GM08714 (cell line): ENCODE results near the gene ANKS1B.

Experiments used
- H3K4me3 ChIP-seq: fragments of 200-500 bp; sonication (Bioruptor generic); 2 replicates; pipeline ENCODE4 v1.5.1; 2014; ENCODE audit warnings: mild to moderate bottlenecking, low read length, inconsistent platforms
- ZNF274 ChIP-seq: IDR thresholded peaks from 2 replicates; pipeline ENCODE4 v1.6.1; 2012; ENCODE audit warnings: mild to moderate bottlenecking, low read depth, low read length

The ANKS1B gene

DNA sequence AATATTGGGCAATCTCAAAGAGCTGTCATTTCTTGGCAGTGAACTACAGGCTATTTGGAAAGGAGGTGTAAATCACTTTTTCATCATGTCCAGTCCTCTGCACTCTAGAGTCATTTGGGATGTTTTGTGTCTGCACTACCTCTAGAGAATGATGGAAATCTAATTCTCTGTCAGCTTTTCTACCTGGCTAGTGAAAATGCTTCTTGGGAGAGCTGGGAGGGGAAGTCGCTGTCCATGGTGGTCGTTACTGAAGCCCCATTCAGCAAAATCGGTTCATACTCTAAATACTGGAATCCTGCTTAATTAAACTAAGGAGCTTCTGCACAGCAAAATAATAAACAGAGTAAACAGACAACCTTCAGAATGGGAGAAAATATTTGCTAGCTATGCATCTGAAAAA lies 1087.8 kb downstream of the ANKS1B start:
- H3K4me3 ChIP-seq: no peak overlapping the region
- no peak for TF ChIP-seq ZNF274

DNA sequence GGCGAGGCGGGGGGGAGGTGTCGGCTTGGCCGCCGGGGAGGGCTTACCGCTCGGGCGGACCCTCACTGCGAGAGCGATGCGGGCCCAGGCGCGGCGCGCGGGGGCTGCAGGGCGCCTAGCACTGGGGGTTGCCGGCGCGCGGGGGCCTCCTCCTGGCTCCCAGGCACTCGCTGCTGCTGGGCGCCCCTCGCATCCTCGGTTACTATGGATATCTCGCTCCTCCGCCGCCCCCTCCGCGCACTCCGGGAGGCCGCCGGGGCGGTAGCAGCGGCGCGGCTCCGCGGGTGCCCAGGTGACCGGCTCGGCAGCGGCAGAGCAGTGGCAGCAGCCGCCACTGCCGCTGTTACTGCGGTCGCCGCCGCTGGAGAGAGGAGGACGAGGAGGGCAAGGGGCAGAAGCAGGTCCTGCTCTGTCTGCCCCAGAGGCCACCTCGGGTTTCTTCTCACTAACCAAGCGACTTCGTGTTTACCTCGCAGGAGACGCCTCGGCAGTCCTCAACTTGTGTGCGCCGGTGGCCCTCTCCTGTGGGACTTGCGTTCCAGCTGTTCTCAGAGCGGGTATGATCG lies 1089.6 kb downstream of the ANKS1B start:
- TF ChIP-seq ZNF274: no peak
- H3K4me3 ChIP-seq: no peak overlapping the region

DNA sequence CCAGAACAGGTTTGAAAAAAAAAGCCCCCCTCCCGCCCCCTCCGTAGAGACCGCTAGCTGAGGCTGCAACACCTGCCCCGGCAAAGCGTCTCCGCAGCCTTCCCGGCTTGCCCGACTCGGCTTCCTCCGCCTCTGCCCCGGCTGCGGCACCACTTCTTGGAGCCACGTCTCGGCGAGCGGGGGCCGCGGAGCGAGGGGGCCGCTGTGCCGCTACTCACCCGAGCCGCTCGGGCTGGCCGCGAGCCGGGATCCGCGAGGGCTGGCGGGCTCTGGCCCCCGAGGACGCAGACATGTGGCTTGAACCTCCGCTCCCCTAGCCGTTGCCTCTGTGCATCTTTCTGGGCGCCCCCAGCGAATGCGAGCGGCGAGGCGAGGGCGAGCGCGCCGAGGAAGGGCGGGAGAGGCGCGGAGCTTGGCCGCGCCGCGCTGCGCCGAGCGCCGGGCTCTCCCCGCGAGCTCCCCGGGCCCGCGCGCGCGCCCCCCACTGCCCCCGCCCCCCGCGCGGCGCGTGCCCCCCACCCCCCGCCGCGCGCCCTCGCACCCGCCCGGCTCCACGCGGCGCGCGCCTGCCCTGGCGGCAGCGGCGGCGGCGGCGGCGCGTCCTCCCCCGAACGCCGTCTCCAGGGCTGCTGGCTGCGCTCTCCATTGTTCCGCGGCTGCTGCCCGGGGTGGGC lies 1090.2 kb downstream of the ANKS1B start:
- H3K4me3 ChIP-seq: no peak overlapping the region
- no peak for TF ChIP-seq ZNF274

DNA sequence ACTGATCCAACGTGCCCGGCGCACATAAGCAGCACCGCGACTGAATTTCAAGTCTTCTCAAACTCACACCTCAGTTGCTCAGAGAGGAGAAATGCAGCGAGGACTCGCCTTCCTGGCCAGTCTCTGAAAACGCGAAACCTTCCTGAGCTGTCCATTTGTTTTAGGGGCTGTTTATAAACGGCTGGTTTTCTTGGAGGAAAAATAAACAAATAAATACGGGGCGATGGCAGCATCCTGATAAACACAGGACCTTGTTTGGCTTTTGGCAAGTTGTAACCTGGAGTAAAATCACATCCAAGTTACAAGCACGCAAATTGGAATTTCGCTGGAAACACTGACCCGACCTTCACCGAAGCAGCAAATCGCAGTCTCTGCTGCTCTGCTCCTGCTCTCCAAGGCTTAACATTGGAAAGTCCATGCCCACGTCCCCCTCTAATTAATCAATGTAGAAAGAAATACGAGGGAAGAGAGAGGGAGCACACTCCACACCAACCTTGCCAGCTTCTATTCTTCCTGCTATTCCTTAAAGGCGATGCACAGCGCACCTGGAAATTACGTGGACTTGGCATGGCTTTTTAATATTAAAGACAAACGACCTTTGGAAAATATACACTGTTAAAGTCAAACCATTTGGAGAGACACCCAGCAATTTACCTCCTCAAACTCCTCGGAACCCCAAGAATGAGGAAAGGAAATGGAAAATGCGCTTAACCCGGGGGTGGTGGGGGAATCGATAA lies 1090.9 kb downstream of the ANKS1B start:
- no peak for TF ChIP-seq ZNF274
- H3K4me3 ChIP-seq: no peak overlapping the region

DNA sequence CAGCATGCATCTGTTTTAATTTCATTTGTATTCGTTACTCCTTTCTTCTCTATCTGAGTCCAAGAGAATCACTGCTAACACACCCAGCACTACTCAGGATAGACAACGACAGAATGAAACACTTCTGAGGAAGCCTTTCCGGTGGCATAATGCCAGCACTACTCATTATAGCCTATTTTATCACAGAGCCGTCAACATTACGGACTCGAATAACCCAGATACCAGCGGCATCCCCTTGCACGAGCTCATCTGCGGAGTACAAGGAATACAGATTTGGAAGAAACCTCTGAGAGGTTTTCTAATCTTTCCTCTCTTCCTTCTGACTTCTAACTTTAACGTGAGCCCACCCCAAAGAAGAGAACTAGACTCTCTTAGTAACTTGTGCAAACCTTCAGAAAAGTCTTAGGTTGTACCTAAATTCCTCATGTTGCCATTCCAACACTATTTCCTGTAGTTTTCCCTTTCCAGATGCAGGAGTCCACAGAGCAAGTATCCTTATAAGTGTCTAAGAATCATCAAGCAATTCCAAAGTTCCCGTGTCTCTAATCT lies 1091.5 kb downstream of the ANKS1B start:
- no peak for TF ChIP-seq ZNF274
- H3K4me3 ChIP-seq: no peak overlapping the region

DNA sequence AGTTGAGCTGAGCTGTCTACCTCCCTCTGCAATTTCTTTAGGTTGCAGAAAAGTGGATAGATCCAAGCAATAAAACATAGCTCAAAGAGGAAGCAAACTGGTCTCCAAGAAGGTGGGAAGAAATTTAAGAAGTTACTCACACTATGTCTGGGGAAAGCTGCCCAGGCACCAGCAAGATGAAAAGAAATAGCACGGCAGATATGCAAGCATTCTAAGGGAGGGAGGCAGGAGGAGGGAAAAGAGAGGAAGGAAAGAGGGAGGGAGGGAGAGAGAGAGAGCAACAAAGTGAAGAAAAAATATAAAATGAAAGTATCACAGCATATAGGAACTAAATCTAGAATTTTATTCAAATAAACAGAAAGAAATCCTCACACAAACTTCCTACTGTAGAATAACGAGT lies 1099.0 kb downstream of the ANKS1B start:
- no peak overlapping the region for H3K4me3 ChIP-seq

DNA sequence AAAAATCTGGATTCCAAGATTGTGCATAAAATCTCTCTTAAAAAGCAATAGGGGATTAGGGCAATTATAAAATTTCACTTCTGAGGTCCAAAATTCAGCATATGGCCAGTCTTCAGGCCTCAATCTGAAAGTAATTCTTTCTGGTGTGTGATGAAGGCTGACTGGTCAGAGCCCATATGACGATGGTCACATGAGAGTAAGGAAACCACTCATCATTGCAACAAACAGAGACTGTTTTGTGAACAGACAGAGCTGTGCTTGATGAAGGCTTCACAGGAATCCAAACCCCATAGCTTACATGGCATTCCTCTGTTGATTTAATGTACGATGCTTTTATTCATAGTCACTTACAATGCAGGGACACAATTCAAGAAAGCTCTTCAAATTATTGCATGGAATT lies 1101.5 kb downstream of the ANKS1B start:
- no peak overlapping the region for H3K4me3 ChIP-seq
- no peak for TF ChIP-seq ZNF274

More for the DNA sequence above, 1099.0 kb downstream of the ANKS1B start:
- TF ChIP-seq ZNF274: no peak

DNA sequence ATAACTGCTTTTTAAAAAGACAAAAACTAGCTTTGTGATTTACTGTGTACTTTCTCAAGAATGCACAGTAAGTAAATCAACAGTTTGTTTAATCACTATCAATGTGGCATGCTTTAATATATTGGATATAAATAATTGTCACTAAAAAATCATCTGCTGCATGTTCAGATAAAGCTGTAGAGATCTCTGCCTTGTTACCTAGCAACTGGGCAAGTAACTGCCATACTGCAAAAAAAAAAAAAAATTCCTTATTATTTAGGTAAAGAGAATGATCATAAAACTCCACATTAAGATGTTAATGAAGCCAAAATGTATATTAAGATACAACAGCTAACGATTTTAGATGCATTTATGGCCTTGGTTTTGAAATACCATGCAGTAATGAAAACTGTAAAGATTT lies 1102.2 kb downstream of the ANKS1B start:
- TF ChIP-seq ZNF274: no peak
- no peak overlapping the region for H3K4me3 ChIP-seq

DNA sequence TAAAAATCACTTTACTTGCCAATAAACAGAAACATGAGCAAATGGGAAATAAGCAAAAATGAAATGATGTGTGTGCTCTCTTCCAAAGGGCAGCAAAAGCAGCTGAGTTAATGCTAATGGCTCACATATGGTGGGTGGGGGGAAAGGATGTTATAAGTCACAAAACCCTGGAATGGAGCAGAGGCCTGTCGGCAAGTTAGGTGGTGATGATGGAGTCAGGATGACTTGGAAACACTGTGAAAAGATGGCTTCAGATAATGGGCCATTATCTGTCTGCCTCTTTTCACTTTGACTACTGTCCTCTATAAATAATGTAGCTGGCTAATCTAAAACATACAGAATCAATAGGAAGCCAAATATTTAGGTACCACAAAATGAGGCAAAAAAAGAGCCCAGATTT lies 1111.0 kb downstream of the ANKS1B start:
- TF ChIP-seq ZNF274: no peak
- H3K4me3 ChIP-seq: no peak overlapping the region

DNA sequence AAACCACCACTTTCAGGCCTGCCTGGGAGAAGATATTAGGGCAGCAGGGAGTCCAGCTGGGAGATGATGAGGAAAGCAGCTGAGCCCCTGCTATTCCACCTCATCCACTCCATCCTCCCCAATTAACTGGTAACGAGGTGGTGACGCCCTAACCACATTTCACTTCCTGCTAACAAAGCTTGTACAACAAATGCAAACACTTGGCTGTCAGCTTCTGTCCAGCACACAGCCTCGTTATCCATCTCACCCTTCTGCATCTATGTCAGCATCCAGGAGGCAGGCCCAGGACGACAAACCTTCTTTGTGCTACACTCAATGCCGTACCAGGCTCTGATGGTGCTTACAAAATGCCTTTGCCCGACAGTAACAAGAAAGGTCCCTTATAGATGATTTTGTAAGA lies 1114.2 kb downstream of the ANKS1B start:
- H3K4me3 ChIP-seq: no peak overlapping the region
- no peak for TF ChIP-seq ZNF274

DNA sequence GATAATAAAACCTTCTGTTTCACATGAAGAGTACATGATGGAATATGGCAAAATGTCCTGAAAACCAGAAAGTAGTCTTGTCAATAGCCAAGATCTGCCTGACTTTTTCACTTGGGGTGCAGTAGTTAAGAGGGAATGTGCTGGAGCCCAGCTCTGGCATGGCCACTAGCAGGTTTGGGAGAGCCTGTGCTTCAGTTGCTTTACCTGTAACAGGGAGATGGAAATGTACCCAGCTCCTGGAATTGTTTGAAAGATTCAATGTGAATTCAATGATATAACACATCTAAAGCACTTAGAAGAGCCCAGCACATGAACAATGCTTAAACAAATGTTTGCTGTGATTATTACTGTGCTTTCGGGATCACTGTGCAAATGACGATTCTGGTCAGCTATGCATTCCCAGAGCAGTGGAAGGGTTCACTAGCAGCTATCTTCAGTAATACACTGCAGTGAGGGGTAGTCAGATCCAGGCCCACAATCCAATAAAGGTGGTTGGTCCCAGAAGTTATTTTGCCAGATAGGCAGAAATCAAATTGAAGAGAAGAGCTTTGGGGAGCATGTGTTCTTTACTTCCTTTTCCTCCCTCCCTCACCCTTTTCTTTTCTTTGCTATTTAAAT lies 1114.7 kb downstream of the ANKS1B start:
- no peak for TF ChIP-seq ZNF274
- H3K4me3 ChIP-seq: no peak overlapping the region

DNA sequence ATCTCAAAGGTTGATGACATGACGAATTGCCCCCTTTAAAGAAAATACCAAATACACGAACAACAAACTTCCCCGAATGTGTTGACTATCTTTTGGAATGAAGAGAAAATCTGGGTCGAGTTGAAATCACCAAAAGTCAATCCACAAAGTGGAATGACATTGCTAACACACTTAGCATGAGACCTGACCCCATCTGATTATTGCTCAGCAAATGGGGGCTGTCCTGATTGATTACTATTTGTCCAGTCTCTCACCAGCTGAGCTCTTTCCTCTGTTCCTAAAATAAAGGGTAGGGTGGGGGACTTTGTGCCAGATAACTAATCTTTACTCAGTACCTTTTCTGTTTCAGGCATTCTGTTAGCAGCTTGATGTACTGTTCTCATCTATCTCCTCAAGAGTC lies 1116.2 kb downstream of the ANKS1B start:
- no peak for TF ChIP-seq ZNF274
- no peak overlapping the region for H3K4me3 ChIP-seq

DNA sequence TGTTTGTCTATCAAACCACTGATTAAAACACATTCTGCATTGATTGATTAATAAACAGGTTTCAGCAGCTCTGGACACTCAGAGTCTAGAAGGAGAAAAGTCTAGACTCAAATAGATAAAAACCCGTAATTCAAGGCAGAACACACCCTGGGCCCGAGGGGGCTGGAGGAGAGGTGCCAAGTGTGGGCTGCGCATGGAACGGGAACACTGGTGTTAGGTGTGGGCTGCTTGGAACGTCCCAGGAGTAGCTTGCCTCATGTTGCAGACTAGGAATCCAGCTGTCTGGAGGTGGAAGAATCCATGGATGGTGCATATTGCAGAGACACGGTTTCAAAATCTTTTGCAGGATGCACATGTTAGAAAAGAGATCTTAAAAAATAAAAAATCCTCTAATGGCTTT lies 1116.7 kb downstream of the ANKS1B start:
- no peak for TF ChIP-seq ZNF274
- no peak overlapping the region for H3K4me3 ChIP-seq

DNA sequence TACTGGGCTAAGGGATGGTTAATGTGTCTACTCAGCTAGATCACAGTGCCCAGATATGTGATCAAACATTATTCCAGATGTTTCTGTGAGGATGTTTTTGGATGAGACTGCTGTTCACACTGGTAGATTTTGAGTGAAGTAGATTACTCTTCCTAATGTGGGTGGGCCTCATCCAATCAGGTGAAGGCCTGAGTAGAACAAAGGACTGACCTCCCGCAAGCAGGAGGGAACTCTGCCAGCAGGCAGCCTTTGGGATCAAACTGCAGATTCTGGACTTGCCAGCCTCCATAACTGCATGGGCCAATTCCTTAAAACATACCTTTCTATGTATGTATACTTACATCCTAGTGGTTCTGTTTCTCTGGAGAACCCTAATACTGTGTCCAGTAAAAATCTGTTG lies 1120.4 kb downstream of the ANKS1B start:
- TF ChIP-seq ZNF274: no peak
- H3K4me3 ChIP-seq: no peak overlapping the region
